HG02840 (cell line): Measurements from ENCODE around the gene ZNF558.

Source experiments
- ATAC-seq: cut with Tn5 transposase; IDR thresholded peaks from one replicate; pipeline ENCODE4 v1.9.1; 2021; ENCODE audit warnings: mild to moderate bottlenecking, moderate library complexity, moderate number of reproducible peaks; ENCODE audit not compliant: unreplicated experiment, low FRiP score

The ZNF558 gene

DNA sequence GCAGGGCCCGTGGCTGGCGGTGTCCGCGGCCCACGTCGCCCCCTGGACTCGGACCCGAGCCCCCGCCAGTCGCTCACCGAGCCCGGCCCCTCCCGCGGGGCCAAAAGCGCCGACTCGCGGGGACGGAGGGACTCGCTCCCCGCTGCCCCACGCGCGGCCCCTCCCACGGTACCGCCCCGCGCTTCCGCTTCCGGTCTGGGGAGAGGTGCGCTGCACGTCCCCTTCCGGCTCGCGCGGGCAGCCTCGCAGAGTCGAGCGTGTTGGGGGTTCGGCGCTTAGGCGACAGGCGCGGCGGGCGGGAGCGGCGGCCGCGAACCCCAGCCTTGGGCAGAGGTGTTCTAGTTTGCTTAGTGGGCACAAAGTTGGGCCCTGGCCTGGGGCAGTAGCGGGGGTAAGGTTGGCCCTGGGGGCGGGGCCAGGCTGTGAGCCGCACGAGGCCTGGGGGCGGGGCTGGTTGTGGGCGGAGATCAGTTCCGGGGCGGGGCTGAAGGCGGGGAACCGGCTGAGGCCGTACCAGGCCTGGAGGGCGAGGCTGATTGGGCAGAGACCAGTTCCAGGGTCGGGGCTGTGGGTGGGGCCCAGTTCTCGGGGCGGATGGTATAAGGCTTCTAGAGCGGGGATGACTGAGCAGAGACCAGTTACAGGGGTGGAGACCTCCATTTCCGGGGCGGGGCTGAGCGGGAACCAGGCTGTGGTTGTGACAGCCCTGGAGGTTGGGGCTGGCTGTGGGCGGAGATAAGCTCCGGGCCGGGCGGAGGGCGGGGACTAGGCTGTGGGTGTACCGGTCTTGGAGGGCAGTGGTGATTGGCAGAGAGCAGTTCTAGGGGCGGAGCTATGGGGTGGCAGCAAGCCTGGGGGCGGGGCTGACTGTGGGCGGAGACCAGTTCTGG lies at the start of gene ZNF558, which contains the start of gene MBD3L1:
Gene ZNF558, minus strand, starts transcription at position 173 of the 890 bp plus-strand sequence. CDS start 9,645 bp downstream, outside the sequence.
Gene MBD3L1, plus strand, starts transcription at position 246 of the 890 bp plus-strand sequence. CDS start 10,302 bp downstream, outside the sequence.
- peak; percentile 74 for ATAC-seq

DNA sequence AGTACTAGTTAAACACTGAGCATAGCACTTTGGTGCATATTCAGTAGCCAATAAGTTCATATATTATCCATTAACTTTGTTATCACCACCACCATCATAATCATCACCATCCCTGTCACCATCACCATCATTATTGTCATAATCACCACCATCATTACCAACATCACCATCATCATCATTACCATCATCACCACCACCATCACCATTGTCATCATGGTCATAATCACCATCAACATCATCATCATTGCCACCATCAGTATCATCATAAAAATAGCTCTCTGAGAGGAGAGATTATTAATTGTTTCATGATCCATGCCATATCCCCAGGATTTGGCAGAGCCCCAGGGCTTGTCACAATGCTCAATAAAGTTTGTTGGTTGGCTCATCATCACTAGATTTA lies 49.4 kb upstream of the ZNF558 start:
- ATAC-seq: no peak

- ATAC-seq: no peak
These were observed 48.9 kb upstream of the ZNF558 start for GRCh38 chr19:8880868-8881488.

DNA sequence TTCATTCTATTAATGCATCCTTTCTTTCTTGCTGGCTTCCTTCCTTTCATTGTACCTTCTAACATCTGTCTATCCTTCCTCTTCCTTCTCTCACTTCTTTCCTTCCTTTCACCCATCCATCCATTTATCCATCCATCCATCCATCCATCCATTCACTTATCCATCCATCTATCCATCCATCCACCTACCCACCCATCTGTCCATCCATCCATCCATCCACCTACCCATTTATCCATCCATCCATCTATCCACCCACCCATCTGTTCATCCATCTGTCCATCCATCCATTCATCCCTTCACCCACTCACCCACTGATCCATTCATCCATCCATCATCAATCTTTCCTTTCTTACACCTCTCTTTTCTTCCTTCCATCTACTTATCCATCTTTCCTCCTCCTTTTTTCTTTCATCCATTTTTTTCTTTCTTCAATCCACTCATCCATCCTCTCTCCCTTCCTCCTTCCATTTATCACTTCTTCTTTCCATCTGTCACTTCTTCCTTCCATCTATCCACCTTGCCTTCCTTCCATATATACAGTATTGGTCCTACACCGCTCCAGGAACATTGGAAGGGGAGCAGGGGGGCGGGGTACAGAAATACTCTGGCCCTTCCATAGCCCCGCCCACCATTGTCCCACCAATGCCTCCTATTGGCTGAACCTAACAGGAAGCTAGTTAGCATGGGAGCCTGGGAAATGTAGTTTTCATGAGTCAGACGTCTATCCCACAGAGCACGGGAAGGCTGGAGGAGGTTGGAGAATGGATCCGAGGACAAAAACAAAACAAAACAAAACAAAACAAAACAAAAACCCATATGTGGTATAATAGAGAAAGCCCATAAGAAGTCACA lies 46.0 kb upstream of the ZNF558 start:
- ATAC-seq: no peak

GRCh38 chr19:8866344-8866743 lies 34.2 kb upstream of the ZNF558 start:
- ATAC-seq: no peak

- ATAC-seq: no peak
These were observed 26.2 kb upstream of the ZNF558 start for GRCh38 chr19:8858260-8858659.

- no peak for ATAC-seq
These were observed 18.4 kb upstream of the ZNF558 start for GRCh38 chr19:8850488-8850887.

DNA sequence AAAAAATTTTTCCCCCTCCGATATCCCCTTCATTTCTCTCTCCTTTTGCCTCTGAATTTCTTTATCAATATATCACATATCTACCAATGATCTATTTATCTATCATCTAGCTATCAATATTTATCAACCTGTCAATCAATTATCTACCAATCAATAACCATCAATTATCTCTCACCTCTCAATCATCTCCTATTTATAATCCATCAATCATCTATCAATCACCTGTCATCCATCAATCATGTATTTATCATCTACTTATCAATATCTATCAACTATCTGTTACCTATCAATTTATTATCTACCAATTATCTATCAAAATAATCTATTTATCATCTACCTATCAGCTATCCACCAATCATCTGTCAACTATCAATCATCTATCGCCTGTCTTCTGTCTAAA lies 17.1 kb upstream of the ZNF558 start:
- no peak for ATAC-seq

DNA sequence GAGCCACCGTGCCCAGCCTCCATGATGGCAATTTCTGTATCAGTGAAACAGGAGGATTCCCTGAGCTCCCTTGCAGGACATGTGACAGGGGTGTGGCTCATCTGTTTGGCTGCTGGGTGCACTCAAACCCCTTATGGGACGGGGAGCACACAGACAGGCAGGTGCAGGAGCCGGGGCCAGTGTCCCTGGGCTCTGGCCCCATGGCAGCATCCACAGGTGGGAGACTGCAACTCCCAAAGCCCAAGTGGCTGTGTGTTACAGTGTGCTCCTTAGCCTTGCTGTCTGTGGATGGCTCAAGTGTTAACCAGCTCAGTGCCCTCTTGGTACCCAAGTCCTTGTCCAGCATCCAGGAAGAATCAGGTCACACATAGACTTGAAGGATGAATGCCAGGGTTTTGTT lies 14.7 kb upstream of the ZNF558 start:
- no peak for ATAC-seq

GRCh38 chr19:8840708-8841107 lies 8.6 kb upstream of the ZNF558 start:
- ATAC-seq: no peak

GRCh38 chr19:8835877-8836276 lies 3.8 kb upstream of the ZNF558 start:
- ATAC-seq: no peak

DNA sequence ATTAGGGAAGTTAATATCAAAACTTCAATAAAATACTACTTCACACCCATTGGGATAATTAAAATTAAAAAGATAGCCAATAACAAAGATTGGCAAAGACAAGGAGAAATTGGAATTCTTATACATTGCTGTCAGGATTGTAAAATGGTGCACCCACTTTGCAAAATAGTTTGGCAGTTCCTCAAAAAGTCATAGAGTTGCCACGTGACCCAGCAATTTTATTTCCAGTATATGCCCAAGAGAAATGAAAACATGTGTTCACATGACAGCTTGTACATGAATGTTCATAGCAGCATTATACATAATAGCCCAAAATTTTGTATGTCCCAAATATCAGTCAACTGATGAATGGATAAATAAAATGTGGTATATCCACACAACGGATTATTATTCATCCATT lies 3.3 kb upstream of the ZNF558 start:
- no peak for ATAC-seq

DNA sequence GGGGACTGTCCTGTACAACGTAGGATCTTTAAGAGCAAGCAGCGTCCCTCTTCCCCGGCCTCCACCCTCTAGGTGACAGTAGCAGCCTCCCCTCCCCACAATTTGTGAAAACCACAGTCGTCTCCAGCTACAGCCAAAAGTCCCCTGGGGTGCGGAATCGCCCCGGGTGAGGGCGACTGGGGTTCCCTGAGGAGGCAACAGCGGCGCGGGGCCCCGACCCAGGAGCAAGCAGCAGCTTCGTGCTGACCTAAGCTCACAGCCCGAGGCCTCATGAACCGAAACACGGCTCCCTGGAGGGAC lies 322 bp downstream of the ZNF558 start:
- ATAC-seq: no peak

GRCh38 chr19:8831373-8831772 lies 731 bp downstream of the ZNF558 start:
- no peak for ATAC-seq

GRCh38 chr19:8827277-8827676 lies 4.8 kb downstream of the ZNF558 start:
- ATAC-seq: no peak

DNA sequence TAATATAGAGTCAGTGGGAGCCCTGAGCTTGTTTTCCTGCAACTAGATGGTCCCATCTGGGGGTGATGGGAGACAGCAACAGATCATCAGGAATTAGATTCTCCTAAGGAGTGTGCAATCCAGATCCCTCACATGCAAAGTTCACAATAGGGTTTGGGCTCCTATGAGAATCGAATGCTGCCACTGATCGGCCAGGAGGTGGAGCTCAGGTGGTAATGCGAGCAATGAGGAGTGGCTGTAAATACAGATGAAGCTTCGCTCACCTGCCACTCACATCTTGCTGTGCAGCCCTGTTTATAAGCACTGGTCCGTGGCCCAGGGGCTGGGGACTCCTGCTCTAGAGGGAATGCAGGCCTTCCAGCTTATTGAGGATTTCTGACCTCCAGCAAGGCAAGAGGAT lies 5.7 kb downstream of the ZNF558 start:
- no peak for ATAC-seq

DNA sequence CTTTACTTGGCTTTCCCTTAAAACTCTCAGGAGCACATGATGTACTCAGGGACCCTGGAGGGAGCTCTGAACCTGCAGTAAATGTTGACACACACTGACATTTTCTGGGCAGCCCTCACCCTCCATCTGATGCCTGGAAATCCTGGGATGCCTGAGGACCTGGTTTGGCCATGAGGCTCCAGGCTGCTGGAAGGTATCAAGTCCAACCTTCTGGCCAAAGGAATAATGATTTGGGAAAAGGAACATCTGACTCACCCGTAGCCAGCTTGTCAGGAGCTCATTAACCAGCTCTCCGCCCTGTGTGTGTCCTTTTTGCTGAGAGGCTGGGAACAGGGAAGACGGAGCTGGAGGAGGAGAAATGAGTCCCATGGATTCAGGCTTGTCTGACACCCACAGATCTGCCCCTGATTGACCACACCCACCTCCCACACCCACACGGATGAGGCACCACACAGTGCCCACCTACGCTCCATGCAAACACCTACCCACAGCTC lies 10.3 kb downstream of the ZNF558 start:
- ATAC-seq: no peak

DNA sequence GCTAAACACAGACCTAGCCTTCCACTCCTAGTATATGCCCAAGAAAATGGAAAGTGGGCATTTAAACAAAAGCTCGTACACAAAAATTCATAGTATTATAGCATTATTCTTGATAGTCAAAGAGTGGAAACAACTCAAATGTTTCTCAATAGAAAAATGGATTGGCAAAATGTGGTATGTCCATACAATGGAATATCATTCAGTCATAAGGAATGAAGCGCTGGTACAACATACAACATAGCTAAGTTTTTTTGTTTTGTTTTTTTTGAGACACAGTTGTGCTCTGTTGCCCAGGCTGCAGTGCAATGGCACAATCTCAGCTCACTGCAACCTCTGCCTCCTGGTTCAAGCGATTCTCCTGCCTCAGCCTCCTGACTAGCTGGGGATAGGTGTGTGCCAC lies 11.9 kb downstream of the ZNF558 start:
- no peak for ATAC-seq

DNA sequence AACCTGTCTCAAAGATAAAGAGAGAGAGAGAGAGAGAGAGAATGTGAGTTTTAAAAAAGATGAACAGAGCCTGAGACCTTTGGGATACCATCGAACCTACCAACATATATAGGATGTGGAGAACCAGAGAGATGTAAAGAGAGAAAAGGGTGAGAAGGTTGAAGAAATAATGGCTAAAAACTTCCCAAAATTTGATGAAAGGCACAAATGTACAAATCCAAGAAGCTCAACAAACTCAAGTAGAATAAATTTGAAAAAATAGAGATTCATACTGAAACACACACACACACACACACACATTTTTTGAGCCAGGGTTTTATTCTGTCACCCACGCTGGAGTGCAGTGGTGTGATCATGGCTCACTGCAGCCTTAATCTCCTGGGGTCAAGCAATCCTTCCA lies 16.3 kb downstream of the ZNF558 start:
- ATAC-seq: no peak

- no peak for ATAC-seq
These were observed 17.9 kb downstream of the ZNF558 start for GRCh38 chr19:8814176-8814575.
